Measurements from ENCODE around the gene CD101. TPM values are rescaled to one million over a fixed set of nuclear protein-coding genes. Genes with fewer than 3 reads are reported as not detected.
A peak's percentile ranks its signal among the peaks of the same experiment; 100 is the strongest.

Gene CD101
- total RNA-seq, 1 donor from 2014 or later: 0.74 TPM

GRCh38 chr1:117022114-117022513 is 20.6 kb downstream of the CD101 start:
- H3K4me1 ChIP-seq: peaks cover 25% of the 10 kb centered on the region
- DNase-seq: no peak
- TF ChIP-seq CTCF (IDR thresholded peaks at IDR 0.05; ENCODE audit: borderline replicate concordance): no peak
- no peak overlapping the region for H3K4me3 ChIP-seq
- H3K36me3 ChIP-seq: no peaks in the 10 kb centered on the region
- H3K27me3 ChIP-seq (ENCODE audit: low read depth): no peaks in the 10 kb centered on the region
- no peak overlapping the region for H3K27ac ChIP-seq (replicated peaks)
- no peaks in the 10 kb centered on the region for H3K9me3 ChIP-seq (replicated peaks)
- intact Hi-C loops (cut with micrococcal nuclease): no loop called here

- intact Hi-C loops (cut with micrococcal nuclease): no loop called here
- DNase-seq: no peak
- Histone ChIP-seq H3K9me3 (replicated peaks) (no peaks in the 10 kb centered on the region), H3K4me1 (peaks cover 17% of the 10 kb centered on the region), H3K27me3 (ENCODE audit: low read depth) (no peaks in the 10 kb centered on the region), H3K4me3 (no peak overlapping the region), H3K27ac (replicated peaks) (no peak overlapping the region), H3K36me3 (no peaks in the 10 kb centered on the region)
- TF ChIP-seq CTCF (IDR thresholded peaks at IDR 0.05; ENCODE audit: borderline replicate concordance): no peak
Observed at GRCh38 chr1:117025568-117025967, 24.0 kb downstream of the CD101 start.

GRCh38 chr1:117026361-117026760 is 24.8 kb downstream of the CD101 start:
- Histone ChIP-seq H3K4me3 (no peak overlapping the region), H3K27ac (replicated peaks) (peak overlapping the region; percentile 36), H3K9me3 (replicated peaks) (no peaks in the 10 kb centered on the region), H3K4me1 (peaks cover 16% of the 10 kb centered on the region), H3K27me3 (ENCODE audit: low read depth) (no peaks in the 10 kb centered on the region), H3K36me3 (no peaks in the 10 kb centered on the region)
- DNase-seq: no peak
- no peak for TF ChIP-seq CTCF (IDR thresholded peaks at IDR 0.05; ENCODE audit: borderline replicate concordance)
- intact Hi-C loops (cut with micrococcal nuclease): no loop called here

- Histone ChIP-seq H3K27ac (replicated peaks) (no peak overlapping the region), H3K27me3 (ENCODE audit: low read depth) (no peaks in the 10 kb centered on the region), H3K36me3 (no peaks in the 10 kb centered on the region), H3K9me3 (replicated peaks) (no peaks in the 10 kb centered on the region), H3K4me3 (no peak overlapping the region), H3K4me1 (peaks cover 16% of the 10 kb centered on the region)
- DNase-seq: no peak
- no peak for TF ChIP-seq CTCF (IDR thresholded peaks at IDR 0.05; ENCODE audit: borderline replicate concordance)
- intact Hi-C loops (cut with micrococcal nuclease): no loop called here
Observed at GRCh38 chr1:117029685-117030084, 28.1 kb downstream of the CD101 start.

- H3K9me3 ChIP-seq (replicated peaks): no peaks in the 10 kb centered on the region
- intact Hi-C loops (cut with micrococcal nuclease): no loop called here
- H3K27me3 ChIP-seq (ENCODE audit: low read depth): no peaks in the 10 kb centered on the region
- peaks cover 16% of the 10 kb centered on the region for H3K4me1 ChIP-seq
- no peak for DNase-seq
- H3K36me3 ChIP-seq: no peaks in the 10 kb centered on the region
- TF ChIP-seq CTCF (IDR thresholded peaks at IDR 0.05; ENCODE audit: borderline replicate concordance): no peak
- no peak overlapping the region for H3K4me3 ChIP-seq
- H3K27ac ChIP-seq (replicated peaks): no peak overlapping the region
Observed at GRCh38 chr1:117030271-117030877, 28.8 kb downstream of the CD101 start.

Measured in left ventricle myocardium inferior (tissue), 1 donor.